Measurements from ENCODE around the gene CAPG.
A peak's percentile ranks its signal among the peaks of the same experiment; 100 is the strongest.
"Not testable (repeated sequence)": the region's sequence is repeated elsewhere in the genome, so short reads cannot be mapped to it uniquely, and the experiment has no call there.

CAPG gene

DNA sequence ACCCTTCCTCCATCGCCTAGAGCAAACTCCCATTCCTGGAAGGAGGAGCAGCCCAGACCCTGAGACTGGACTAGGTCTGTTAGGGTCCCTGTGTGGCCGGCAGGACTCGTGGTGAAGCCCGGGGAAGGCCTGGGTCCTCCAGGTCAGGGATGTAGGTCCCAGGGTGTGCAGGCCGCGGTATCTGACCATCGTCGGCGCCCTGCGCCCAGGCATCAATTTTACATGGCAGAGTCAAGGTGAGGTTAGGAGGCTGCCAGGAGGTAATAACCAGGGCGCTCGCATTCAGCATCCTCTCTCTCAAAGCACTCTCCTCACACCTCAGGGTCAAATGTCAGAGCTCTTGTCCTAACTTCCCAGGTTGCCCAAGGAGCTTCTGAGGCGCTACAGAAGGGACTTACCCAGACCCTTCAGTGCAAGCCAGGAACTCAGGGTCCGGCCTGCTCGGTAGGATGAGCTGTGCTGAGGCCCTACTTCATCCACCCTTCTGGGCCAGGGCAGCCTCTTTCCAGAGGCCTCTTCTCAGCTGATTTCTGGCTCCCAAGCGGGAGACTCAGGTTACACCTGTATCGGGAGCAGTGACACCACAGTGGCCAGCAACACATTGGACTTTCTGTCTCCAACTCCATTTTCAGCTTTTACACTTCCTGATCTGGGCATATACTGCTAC, 9.0 kb upstream of the CAPG start:
- DNase-seq, result no peak

DNA sequence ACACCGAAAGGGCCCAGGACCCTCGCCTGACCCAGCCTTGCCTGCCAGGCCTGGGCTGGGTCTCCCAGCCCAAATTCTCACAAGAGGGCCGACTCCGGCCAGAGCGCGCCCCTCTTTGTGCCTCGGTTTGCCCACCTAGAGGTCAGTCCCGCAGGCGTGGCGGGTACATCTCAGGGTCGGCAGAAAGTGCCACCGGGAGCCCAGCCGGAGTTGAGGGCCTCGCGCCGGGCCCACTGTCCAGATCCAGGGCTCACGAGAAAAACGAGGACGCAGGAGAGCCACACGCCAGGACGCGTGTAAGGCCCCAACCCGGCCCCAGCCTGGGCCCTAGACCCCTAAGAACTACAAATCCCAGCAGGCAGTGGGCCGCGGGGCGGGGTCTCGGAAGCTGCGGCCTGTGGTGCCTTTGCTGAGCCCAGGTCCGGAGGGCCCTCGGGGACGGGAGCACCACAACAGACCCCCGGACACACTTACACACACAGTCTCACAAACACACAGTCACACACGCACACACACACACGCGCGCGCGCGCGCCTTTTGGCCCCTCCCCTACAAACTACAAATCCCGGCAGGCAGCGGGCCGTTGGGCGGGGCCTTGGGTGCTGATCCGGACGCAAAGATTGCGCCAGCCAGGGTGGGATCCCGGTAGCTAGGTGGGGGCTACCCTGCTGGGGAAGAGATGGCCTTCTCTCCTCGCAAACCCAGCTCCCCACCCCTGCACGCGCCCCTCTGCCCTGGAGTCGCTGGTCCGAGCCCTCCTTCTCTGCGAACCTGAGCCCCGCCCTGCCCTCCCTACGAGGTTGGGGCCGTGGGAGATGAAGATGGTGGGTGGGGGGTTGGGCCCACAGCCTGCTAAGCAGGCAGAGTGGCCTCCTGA, 8.2 kb upstream of the CAPG start, which contains the start of gene SH2D6:
TSS of gene SH2D6 (plus strand) at position 583 of the 877 bp plus-strand sequence. CDS start 10,752 bp downstream, outside the sequence.
- DNase-seq, result peak; percentile 89

DNA sequence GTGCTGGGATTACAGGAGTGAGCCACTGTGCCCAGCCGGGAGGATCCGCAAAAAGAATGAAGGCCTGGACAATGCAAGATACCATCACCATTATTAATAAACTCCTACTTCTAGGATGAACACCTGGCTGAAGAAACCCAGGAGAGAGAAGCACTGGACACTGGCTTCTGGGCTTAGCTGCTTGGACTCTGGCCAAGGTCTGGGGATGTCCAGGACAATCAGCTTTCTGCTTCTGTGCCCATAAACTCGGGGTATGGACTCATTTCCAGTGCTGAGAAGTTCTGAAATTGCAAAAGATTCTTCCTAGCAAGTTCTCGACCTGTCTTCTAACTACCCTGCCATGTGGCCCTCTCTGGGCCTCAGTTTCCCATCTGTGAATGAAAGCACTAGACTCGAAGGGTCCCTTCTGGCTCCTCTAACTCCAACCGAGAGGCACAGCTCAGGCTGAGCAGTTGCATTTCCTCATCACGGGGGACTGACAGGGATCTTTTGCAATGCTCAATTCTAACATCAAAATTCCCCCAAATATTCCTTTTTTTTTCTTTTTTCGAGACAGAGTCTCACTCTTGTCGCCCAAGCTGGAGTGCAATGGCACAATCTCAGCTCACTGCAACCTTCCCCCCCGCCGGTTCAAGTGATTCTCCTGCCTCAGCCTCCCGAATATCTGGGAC, 5.9 kb upstream of the CAPG start:
- DNase-seq, result no peak

DNA sequence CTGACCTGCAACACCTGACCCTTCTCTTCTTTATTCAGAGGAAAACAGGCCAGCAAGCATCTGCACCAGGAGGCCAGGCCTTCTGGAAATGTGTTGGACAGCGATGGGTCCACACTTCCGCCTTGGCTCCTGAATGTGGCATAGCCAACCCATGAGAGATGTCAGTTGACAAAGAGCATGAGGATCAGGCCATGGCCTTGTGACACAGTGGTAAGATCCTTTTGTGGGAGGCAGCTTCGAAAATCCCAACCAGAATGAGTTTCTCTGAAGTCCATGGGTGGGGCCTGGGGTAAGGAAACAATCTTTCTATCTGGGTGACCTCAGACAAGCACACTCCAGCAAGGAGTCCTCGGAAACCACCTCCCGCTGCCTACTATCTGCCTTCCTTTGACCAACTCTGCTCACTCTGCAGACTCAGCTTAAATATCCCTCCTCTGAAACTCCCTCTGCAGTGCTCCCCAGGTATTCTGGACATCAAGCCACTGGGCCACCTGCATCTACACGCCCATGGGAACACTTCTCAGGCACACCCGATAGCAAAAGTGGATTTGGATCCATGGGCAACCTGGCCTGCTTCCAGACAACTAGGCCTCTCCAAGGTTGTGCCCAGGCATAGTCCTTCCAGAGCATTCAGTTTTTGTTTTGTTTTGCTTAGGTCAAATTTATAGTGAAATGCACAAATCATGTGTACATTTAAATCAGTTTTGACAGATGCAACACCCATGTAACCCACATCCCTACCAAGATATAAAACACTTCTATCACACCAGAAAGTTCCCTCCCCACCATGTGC, 4.8 kb upstream of the CAPG start:
- no peak for DNase-seq

DNA sequence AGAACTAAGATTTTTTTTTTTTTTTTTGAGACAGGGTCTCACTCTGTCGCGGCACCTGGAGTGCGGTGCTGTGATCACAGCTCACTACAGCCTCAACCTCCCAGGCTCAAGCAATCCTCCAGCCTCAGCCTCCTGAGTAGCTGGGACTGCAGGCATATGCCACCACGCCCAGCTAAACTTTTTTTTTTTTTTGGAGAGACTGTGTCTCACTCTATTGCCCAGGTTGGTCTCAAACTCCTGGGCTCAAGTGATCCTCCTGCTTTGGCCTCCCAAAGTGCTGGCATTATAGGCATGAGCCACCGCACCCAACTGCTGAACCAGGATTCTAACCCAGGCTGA, 4.2 kb upstream of the CAPG start:
- not testable (repeated sequence) for DNase-seq

DNA sequence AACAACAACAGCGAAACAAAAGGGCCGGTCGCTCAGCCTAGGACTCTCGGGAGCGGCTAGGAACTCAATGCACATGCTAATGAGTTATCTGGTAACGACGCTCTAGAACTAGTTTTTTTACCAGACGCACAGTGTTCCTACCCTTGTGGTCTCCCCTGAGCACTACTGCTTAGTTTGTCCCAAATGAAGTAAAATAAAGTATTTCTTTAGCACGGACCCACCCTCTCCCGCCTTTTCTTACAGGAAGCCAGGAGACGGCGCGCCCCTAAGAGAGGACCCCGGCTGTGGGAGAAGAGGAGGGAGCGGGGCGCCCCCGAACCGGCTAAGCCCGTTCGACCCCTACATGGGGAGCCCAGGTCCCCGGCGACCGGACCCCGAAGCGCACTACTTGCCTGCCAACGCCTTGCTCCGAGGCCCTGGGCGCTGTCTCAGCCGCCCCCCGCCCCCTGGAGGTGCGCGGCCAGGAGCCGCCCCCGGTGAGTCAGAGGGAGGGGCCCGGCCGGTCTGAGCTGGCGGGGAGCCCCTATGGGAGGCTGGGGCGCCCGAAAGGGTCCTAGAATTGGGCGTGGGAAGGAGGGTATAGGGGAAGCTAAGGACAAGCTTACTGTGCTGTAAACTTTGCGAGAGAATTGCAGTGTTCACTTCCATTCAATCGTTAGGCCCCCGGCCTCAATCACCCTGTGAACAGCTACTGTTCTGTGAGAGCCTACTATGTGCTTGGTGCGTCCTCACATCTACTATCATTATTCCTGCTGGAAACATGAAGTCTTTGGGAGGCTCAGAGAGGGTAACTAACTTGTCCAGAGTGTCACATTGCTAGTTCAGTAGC, 3.6 kb upstream of the CAPG start:
- peak; percentile 52 for DNase-seq

DNA sequence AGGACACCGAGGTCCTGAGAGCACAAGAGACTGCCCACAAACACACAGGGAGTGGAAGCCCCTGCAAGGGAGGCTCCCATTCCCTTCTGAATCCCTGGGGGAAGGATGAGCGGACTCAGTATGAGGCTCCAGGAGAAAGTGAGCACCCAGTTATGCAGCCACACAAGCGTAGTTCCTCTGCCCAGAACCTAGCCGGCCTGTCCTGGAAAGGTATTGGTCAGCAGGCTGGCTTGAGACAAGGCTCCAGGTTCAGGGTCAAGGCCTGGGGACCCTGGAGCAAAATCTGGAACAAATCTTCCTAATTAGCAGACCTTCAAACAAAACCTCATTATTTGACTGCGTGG, 1.2 kb upstream of the CAPG start:
- DNase-seq, result no peak

DNA sequence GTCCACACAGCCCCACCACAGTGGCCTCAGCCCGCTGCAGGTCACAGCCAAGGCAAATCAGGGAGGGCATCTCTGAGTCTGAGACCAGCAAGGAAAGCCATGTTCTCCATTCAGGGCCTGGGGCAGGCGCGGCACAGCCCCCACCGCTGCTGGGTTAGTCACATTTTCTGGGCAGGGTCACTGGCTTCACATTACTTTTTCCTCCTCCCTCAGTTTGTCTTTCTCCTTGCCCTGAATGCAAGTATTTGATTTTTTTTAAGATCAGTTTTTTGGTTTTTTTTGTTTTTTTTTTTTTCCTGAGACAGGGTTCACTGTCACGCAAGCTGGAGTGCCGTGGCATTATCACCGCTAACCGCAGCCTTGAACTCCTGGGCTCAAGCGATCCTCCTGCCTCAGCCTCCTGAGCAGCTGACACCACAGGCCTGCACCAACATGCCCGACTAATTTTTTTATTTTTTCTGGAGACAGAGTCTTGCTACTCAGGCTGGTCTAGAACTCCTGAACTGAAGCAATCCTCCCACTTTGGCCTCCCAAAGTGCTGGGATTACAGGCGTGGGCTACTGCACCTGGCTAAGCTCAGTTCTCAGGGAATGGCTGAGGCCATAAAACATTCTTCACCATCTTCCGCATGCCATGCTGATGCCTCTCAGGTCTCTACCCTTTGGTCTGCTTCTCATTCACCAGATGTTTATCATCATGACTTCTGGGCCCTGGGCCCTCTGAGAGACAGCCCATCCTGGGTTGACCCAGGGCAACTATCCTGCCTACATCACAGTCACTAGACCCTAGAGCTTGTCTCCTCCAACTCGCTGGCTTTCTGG, 628 bp upstream of the CAPG start:
- DNase-seq, result no peak

DNA sequence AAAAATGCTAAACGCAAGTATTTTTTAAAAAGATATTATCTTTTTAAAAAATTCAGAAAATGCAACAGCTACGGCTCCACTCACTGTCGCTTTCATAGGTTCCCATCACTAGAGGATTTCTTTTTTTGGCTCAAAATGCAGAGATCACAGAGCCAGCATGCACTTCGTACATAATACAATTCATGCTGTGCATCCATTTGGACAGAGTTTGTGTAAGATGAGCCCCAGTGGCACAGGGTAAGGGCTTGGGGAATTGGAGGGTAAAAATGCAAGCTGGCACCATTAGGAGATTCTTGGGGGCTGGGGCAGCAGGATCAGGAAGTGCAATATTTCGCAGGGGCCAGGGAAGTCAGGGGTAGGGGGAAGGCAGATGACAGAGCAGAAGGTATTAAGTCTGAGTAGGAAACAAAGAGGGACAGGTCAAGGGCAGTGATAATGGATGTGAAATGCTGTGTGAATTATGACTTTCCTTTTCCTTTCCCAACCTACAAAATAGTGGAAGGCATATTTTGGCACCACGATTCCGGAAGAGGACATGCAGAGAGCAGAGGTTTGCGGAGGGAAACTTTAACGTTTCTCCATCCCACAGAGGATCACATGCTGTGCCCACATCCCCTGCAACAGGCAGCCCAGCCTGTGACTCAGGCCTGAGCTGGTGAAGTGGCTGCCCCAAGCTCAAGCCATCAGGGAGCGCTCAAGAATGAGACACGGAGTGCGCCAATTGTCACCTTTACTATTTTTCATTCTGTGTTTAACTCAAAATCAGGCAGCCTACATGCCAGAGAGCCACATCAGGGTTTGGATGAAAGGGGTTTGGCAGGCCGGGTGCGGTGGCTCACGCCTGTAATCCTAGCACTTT, 4.7 kb downstream of the CAPG start:
- peak; percentile 75 for DNase-seq

DNA sequence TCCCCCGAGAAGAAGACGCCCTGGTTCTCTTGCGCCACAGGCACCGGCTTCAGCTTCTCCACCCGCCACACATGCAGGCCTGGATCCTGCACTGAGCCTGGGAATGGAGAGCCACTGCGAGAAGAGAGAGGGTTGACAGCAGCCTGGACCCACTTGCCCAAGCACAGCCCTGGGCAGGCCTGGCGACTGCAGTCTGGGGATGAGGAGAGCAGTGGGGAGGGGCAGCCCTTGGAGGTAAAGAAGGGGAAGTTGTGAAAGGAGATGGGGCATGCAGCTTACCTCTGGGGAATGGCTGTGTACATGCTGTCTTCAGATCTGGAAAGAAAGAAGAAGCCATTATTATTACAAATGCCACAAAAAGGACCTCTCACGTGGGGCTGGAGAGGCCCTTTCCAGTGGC, 8.3 kb downstream of the CAPG start:
- DNase-seq, result no peak

DNA sequence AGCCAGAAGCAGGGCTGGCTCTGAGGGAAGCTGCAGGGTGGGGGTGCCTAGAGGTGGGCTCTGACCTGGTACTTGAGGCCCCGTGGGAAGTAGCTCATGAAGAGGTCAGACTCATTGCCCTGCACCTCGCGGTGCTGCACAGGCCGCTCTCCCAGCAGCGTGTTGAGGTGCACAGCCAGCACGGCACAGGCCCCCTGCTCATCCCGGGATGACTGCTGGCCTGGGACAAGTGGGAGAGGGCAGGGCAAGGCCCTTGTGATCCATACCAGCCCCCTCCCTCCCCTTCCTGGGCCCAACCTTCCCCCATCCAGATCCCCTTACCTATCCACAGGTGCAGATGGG, 8.7 kb downstream of the CAPG start:
- no peak for DNase-seq

DNA sequence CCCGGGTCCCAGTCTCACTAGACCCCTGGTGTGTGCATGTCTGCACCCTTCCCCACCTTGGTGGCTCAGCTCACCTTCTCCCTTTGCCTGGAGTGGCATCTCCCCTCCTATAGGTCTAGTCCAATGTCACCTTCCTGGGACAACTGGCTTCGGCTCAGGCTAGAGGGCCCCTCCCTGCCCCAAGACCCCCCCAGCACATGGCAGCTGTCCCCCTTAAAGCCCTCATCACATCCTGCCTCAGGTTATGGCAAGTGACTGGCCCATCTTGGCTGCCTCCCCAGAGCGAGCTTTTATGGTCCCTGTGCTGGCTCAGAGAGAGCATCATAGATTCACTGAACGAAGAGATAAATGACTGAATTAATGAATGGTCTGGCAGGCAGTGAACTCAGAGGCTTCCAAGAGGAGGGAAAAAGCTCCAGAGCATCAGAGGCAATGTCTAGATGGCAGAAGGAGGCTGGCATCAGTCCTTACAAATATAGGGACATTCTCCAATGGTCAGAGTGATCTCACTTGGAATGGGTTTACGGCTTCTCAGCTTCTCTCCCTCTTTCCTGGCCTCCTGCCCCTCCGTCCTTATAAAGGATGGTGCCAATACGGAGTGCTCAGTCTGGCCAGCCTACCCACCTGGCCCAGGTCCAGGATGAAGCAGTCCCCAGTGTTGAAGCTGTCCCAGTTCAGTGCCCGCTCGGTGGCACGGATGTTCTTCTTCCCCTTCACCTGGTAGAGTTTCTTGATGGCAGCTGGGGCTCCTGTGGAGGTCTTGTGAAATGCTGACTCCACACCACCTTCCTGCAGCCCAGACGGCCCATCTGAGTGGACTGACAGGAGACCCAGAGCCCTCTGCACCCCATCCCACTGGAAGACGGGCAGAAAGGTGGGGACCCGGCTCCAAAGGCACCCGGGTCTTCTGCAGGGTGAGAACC, 9.4 kb downstream of the CAPG start:
- DNase-seq, result no peak

DNA sequence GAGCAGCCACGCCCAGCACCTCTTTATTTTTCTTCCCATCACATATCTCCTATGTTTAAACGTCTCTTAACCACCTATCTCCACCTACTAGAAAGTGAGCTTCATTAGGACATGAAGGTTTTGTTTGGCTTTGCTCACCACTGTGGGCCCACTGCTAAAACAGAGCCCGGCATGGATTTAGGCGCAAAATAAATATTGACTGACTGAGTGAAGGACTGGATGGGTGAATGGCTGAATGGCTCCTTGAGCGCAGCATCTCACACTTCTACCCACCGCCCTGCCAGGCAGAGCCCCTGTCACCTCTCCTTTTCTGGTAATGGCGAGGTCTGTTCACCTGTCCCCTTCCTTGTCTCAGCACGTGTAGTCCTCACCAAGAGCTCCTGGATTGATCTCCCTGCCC, 10.1 kb downstream of the CAPG start:
- DNase-seq, result no peak

DNA sequence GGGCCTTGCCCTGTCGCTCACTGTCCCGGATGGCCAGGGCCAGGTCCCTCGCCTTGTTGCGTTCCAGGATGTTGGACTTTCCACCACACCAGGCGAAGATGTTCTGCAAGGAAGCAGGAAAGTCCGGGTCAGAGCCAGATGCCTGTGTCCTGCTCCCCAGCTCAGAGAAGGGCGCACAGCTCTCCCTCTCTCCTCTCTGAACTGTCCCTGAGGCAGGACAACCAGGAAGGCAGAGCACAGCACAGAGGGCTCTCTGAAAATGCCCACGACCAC, 11.0 kb downstream of the CAPG start:
- DNase-seq, result no peak

DNA sequence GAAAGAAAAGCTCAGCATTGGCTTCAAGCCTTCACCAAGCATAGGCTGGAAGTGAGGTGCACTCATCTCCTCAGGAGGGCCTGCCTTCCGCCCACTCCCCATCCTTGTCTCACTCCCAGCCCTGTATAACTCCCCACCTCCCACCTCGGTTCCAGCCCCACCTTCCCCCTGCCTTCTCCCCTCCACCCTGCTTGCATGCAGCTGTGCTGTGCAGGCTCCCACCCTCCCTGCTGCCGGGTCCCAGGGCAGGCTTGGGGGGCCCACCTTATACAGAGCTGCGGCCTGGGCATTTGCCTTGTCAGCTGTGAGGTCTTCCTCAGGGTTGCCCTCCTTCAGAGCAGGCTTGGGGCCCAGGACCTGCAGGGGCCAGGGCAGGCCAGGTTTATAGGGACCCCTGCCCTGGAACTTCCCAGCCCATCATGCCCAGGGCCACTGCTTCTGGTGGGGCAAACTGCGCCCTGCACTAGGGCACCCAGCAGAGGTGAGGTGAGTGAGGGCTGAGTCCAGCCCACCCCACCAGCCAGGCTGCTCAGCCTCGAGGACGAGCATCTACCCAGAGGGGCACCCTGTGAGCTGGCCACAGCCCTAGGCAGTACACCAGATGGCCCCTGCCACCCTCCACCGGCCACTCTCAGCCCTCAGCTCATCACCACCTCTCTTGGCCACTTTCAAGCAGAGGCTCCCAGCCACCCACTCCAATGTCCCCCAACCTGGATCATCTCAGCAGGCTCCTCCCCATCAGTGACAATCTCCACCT, 11.6 kb downstream of the CAPG start:
- DNase-seq, result no peak

DNA sequence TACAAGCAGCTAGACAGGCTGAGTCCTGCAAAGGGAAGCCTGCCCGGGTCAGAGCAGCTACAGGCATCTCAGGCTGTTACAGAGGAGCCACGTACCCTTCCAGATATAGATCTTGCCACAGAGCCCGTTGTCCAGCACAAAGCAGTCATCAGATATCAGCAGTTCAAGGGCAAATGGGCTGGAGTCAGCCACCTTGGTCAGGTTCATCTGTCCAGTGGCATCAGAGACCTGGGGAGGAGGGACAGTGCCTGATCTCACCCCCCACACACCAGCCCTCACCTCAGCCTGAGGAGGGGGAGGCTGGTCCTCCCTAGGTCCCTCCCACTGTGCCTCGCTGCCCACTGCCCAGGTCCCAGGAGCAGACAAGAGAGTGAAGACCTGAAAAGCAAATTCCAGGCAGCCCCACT, 12.2 kb downstream of the CAPG start:
- DNase-seq, result no peak

DNA sequence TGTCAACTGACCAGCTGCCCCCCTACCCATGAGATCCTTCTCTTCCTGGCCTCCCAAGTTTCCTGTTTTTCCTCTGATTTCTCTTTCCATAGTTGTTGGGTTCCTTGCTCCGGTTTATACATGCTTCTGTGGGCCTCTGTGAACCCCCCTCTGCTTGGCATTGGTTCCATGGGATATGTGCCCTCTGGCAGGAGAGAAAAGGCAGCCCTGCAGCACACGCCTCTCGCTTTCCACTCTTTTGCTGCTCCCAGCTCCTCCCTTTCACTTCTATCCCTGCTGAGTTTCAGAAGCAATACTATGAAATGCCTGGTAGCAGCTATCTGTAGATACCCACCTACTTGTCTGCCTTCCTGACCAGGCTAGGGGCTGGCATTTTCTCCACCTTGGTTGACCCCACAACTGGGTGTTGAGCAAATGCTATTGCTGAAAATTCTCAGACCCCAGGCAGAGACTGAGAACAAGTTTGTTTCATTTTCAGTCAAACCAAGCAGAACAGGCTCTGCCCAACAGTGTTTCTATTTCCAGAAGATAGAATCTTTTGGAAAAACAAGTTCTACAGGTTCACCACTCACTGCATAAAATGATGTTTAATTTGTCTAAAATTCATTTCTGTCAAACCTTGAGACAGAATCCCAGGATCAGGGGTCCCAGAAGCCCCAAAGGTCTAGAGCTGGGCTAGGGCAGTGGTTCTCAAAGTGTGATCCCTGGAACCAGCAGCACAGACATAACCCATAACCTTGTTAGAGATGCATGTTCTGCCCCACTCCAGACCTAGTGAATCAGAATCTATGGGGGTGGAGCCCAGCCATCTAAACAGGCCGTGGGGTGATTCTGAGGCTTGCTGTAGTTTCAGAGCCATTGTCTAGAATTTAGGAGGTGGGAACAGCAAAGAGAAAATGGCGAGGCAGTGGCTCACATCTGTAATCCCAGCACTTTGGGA, 13.4 kb downstream of the CAPG start:
- no peak for DNase-seq
